Mesendoderm (in vitro differentiated cells): Measurements from ENCODE around the gene TRMT61A.

ENCODE experiments used
- DNase-seq: peaks from one replicate; pipeline ENCODE4 v3.0.0; 2013
- H2AK5ac ChIP-seq: 2 replicates; pipeline ENCODE4 v1.6.1; 2013; ENCODE audit warnings: low read length, inconsistent platforms
- H2BK120ac ChIP-seq: 2 replicates; pipeline ENCODE4 v1.6.1; 2013; ENCODE audit warnings: low read depth, mild to moderate bottlenecking, low read length, moderate library complexity, mixed read lengths
- H2BK15ac ChIP-seq: replicated peaks from 2 replicates; pipeline ENCODE4 v1.6.1; 2013; ENCODE audit warnings: low read depth, mild to moderate bottlenecking, moderate library complexity
- H2BK5ac ChIP-seq: 2 replicates; pipeline ENCODE4 v1.6.1; 2013; ENCODE audit warnings: low read length, inconsistent platforms
- H3K18ac ChIP-seq: 2 replicates; pipeline ENCODE4 v1.6.1; 2013; ENCODE audit warnings: mild to moderate bottlenecking, low read length, mixed read lengths
- H3K23ac ChIP-seq: one replicate; pipeline ENCODE4 v1.6.1; 2013; ENCODE audit warnings: low read length
- H3K27ac ChIP-seq: 2 replicates; pipeline ENCODE4 v1.5.1; 2013; ENCODE audit warnings: low read depth, mild to moderate bottlenecking, inconsistent platforms, low read length, moderate library complexity
- H3K27me3 ChIP-seq: 2 replicates; pipeline ENCODE4 v1.6.1; 2013; ENCODE audit warnings: low read length, control low read depth, mild to moderate bottlenecking, inconsistent platforms; ENCODE audit not compliant: insufficient read depth, poor library complexity
- H3K36me3 ChIP-seq: 2 replicates; pipeline ENCODE4 v1.6.1; 2013; ENCODE audit warnings: low read length, inconsistent platforms; ENCODE audit not compliant: control insufficient read depth, insufficient read depth
- H3K4ac ChIP-seq: one replicate; pipeline ENCODE4 v1.6.1; 2013; ENCODE audit warnings: low read depth, mild to moderate bottlenecking, low read length, moderate library complexity
- H3K4me1 ChIP-seq: 2 replicates; pipeline ENCODE4 v1.6.1; 2013; ENCODE audit warnings: low read depth, low read length, inconsistent platforms; ENCODE audit not compliant: control insufficient read depth
- H3K4me2 ChIP-seq: 2 replicates; pipeline ENCODE4 v1.6.1; 2013; ENCODE audit warnings: low read length
- H3K4me3 ChIP-seq: 2 replicates; pipeline ENCODE4 v1.5.1; 2013; ENCODE audit warnings: mild to moderate bottlenecking, low read length
- H3K56ac ChIP-seq: one replicate; pipeline ENCODE4 v1.6.1; 2013; ENCODE audit warnings: low read length
- H3K79me1 ChIP-seq: 2 replicates; pipeline ENCODE4 v1.6.1; 2013; ENCODE audit warnings: low read length, inconsistent platforms
- H3K79me2 ChIP-seq: 2 replicates; pipeline ENCODE4 v1.6.1; 2013; ENCODE audit warnings: mild to moderate bottlenecking, low read length; ENCODE audit not compliant: control insufficient read depth, insufficient read depth
- H3K9ac ChIP-seq: 2 replicates; pipeline ENCODE4 v1.6.1; 2013; ENCODE audit warnings: low read length, inconsistent platforms
- H4K5ac ChIP-seq: one replicate; pipeline ENCODE4 v1.6.1; 2013; ENCODE audit warnings: low read length
- H4K8ac ChIP-seq: one replicate; pipeline ENCODE4 v1.6.1; 2013; ENCODE audit warnings: low read depth, mild to moderate bottlenecking, control low read depth, low read length, moderate library complexity
- WGBS: extraction: QIAGEN DNeasy Blood & Tissue Kit; methylation state at CpG from one replicate; pipeline ENCODE4 v1.1.7; 2013; ENCODE audit warnings: low lambda C conversion rate, missing lambda C conversion rate; ENCODE audit not compliant: insufficient coverage; ENCODE audit errors: extremely low coverage; 5-methylcytosine and 5-hydroxymethylcytosine counted together

TRMT61A gene

GRCh38 chr14:103539056-103539825, 10.2 kb downstream of the TRMT61A start:
- no peak overlapping the region for H4K8ac ChIP-seq
- H3K36me3 ChIP-seq = no peaks in the 10 kb centered on the region
- no peak overlapping the region for H3K4me2 ChIP-seq
- H3K56ac ChIP-seq = no peak overlapping the region
- no peaks in the 10 kb centered on the region for H3K79me1 ChIP-seq
- H3K23ac ChIP-seq = no peak overlapping the region
- H3K4ac ChIP-seq = no peak overlapping the region
- no peak overlapping the region for H2AK5ac ChIP-seq
- H4K5ac ChIP-seq = no peak overlapping the region
- WGBS = no CpG with 5 or more reads among the region's 28 CpGs
- H2BK5ac ChIP-seq = no peak overlapping the region
- H3K4me3 ChIP-seq = no peak overlapping the region
- no peak overlapping the region for H2BK15ac ChIP-seq
- H3K79me2 ChIP-seq = no peaks in the 10 kb centered on the region
- no peak overlapping the region for H2BK120ac ChIP-seq
- H3K9ac ChIP-seq = no peak overlapping the region
- H3K27ac ChIP-seq = no peak overlapping the region
- DNase-seq = peak; percentile 26
- peaks cover 7% of the 10 kb centered on the region for H3K4me1 ChIP-seq
- no peaks in the 10 kb centered on the region for H3K27me3 ChIP-seq
- no peak overlapping the region for H3K18ac ChIP-seq

GRCh38 chr14:103540821-103541708, 12.1 kb downstream of the TRMT61A start:
- Histone ChIP-seq H3K56ac (no peak overlapping the region), H3K4me3 (no peak overlapping the region), H3K79me1 (no peaks in the 10 kb centered on the region), H3K23ac (no peak overlapping the region), H3K36me3 (no peaks in the 10 kb centered on the region), H3K27me3 (no peaks in the 10 kb centered on the region), H4K5ac (no peak overlapping the region), H3K4me1 (peaks cover 7% of the 10 kb centered on the region), H4K8ac (no peak overlapping the region), H3K18ac (no peak overlapping the region), H3K27ac (no peak overlapping the region), H2BK5ac (no peak overlapping the region), H3K79me2 (no peaks in the 10 kb centered on the region), H3K4ac (no peak overlapping the region), H2BK15ac (no peak overlapping the region), H2BK120ac (no peak overlapping the region), H3K4me2 (no peak overlapping the region), H2AK5ac (no peak overlapping the region), H3K9ac (no peak overlapping the region)
- DNase-seq = no peak
- WGBS = no CpG with 5 or more reads among the region's 17 CpGs

GRCh38 chr14:103541709-103542604, 13.0 kb downstream of the TRMT61A start:
- peak overlapping the region; percentile 3 for H3K23ac ChIP-seq
- H3K56ac ChIP-seq = peak overlapping the region; percentile 92
- H4K8ac ChIP-seq = no peak overlapping the region
- peak overlapping the region; percentile 69 for H3K9ac ChIP-seq
- no peak overlapping the region for H3K27ac ChIP-seq
- H3K36me3 ChIP-seq = no peaks in the 10 kb centered on the region
- H3K27me3 ChIP-seq = no peaks in the 10 kb centered on the region
- no peak overlapping the region for H2AK5ac ChIP-seq
- H2BK15ac ChIP-seq = no peak overlapping the region
- peak; percentile 27 for DNase-seq
- H3K79me2 ChIP-seq = no peaks in the 10 kb centered on the region
- peak overlapping the region; percentile 22 for H3K18ac ChIP-seq
- no peak overlapping the region for H2BK5ac ChIP-seq
- peaks cover 7% of the 10 kb centered on the region for H3K4me1 ChIP-seq
- H2BK120ac ChIP-seq = no peak overlapping the region
- no peak overlapping the region for H4K5ac ChIP-seq
- no peaks in the 10 kb centered on the region for H3K79me1 ChIP-seq
- no peak overlapping the region for H3K4ac ChIP-seq
- H3K4me2 ChIP-seq = peak overlapping the region; percentile 44
- H3K4me3 ChIP-seq = no peak overlapping the region
- WGBS = no CpG with 5 or more reads among the region's 33 CpGs

GRCh38 chr14:103542605-103543088, 13.7 kb downstream of the TRMT61A start:
- no CpG with 5 or more reads among the region's 18 CpGs for WGBS
- no peak overlapping the region for H3K4me3 ChIP-seq

GRCh38 chr14:103543140-103543539, 14.1 kb downstream of the TRMT61A start:
- Histone ChIP-seq H3K9ac (peak overlapping the region; percentile 26), H3K36me3 (no peaks in the 10 kb centered on the region), H2BK5ac (no peak overlapping the region), H3K4ac (peak overlapping the region; percentile 63), H3K18ac (peak overlapping the region; percentile 3), H3K27ac (no peak overlapping the region), H4K5ac (no peak overlapping the region), H3K23ac (no peak overlapping the region), H3K4me3 (no peak overlapping the region), H3K27me3 (no peaks in the 10 kb centered on the region), H2BK15ac (no peak overlapping the region), H2BK120ac (no peak overlapping the region), H3K4me1 (peaks cover 7% of the 10 kb centered on the region), H3K4me2 (no peak overlapping the region), H3K79me1 (no peaks in the 10 kb centered on the region), H2AK5ac (no peak overlapping the region), H4K8ac (no peak overlapping the region), H3K79me2 (no peaks in the 10 kb centered on the region), H3K56ac (peak overlapping the region; percentile 92)
- no CpG with 5 or more reads among the region's 10 CpGs for WGBS
- no peak for DNase-seq

More at GRCh38 chr14:103542605-103543088, 13.7 kb downstream of the TRMT61A start:
- Histone ChIP-seq H3K36me3 (no peaks in the 10 kb centered on the region), H3K23ac (peak overlapping the region; percentile 3), H4K8ac (no peak overlapping the region), H3K27ac (no peak overlapping the region), H3K79me2 (no peaks in the 10 kb centered on the region), H2BK5ac (no peak overlapping the region), H2BK120ac (no peak overlapping the region), H2AK5ac (no peak overlapping the region), H4K5ac (no peak overlapping the region), H3K27me3 (no peaks in the 10 kb centered on the region), H3K4me1 (peaks cover 7% of the 10 kb centered on the region), H3K56ac (peak overlapping the region; percentile 92), H3K18ac (peak overlapping the region; percentile 22), H3K4ac (peak overlapping the region; percentile 63), H2BK15ac (no peak overlapping the region), H3K79me1 (no peaks in the 10 kb centered on the region), H3K9ac (peak overlapping the region; percentile 69), H3K4me2 (peak overlapping the region; percentile 44)
- peak; percentile 88 for DNase-seq
